Limb (tissue), 2 donors: Measurements from ENCODE around the gene KIAA0825.
A peak's percentile ranks its signal among the peaks of the same experiment; 100 is the strongest.

ENCODE experiments used
- DNase-seq, 2 donors: peaks; one replicate each; pipeline ENCODE4 v3.0.0-alpha.2; 2016; ENCODE audit errors: extremely low spot score in 2 of 2

The KIAA0825 gene, protein sequence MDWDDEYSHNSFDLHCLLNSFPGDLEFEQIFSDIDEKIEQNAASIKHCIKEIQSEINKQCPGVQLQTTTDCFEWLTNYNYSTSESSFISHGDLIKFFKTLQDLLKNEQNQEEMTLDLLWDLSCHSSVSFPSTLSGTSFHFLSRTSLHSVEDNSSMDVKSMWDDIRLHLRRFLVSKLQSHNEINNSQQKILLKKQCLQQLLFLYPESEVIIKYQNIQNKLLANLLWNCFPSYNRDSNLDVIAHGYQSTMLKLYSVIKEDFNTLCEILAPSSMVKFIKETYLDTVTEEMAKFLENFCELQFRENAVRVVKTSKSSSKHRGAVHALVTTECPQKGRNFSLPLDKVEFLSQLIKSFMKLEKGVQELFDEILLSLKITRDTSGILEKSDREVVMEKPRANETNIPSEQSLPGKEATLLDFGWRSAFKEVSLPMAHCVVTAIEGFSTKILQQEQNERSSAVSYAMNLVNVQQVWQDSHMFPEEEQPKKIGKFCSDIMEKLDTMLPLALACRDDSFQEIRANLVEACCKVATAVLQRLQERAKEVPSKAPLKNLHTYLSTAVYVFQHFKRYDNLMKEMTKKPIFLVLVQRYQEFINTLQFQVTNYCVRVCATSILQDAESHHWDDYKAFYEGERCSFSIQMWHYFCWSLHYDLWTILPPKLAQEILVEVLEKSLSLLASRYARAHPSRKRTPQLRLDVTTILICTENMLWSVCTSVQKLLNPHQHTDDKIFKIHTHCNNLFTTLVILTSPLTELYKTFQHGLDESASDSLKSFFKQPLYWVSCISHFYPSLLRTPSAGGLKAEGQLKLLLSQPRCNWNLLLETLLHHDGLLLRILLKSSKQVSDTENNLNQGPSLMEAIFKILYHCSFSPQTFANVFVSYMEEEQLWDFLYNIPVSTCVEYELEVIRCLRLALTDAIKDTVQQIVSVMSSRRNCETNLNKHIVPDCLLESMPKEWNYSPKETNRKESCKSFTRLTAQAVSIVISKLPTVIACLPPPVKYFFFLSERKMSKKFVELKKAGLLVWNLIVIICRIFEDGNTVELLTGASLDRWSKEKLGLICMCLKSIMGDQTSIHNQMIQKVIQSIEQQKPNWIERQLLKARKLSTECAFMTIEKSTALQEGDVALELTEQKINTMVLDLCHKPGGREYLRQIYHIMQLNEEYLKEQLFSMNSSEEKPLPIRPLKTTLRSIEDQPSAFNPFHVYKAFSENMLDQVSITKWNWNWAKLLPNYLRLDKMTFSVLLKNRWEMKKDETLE (N-terminal part only)

GRCh38 chr5:94618493-94619328, at the start of gene KIAA0825, which contains the start of gene SLF1:
TSS of gene KIAA0825 (minus strand) at chr5:94618604. CDS start at chr5:94537126, 81,478 bp downstream.
TSS of gene SLF1 (plus strand) at chr5:94618669. CDS start at chr5:94628811, 10,142 bp downstream.
- peak; percentile 93 to 95 for DNase-seq

- DNase-seq: no peak
These were observed 49.5 kb upstream of the KIAA0825 start for GRCh38 chr5:94667937-94668336.

GRCh38 chr5:94661086-94661485, 42.7 kb upstream of the KIAA0825 start:
- DNase-seq: no peak

GRCh38 chr5:94660506-94660905, 42.1 kb upstream of the KIAA0825 start:
- DNase-seq: no peak

- DNase-seq: no peak
These were observed 39.9 kb upstream of the KIAA0825 start for GRCh38 chr5:94658272-94658671.

GRCh38 chr5:94649874-94650273, 31.5 kb upstream of the KIAA0825 start:
- no peak for DNase-seq

DNA sequence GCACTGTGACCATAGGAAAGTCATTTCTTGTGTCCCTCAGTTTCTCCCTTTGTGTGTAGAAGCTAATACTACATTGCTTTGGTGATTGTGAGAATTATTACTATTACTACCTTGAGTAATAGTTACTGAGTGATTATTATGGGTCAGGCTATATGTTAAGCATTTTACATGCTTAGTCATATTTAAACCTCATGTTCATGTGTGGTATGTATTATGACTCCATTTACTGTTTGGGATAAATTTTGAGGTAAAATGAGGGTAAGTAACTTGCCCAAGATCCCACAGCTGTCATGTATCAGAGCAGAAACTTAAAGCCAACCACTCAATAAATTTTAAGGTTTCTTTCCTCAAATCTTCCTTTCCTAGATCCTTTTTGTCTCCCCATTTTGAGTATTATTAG, 28.4 kb upstream of the KIAA0825 start:
- DNase-seq: no peak

- no peak for DNase-seq
These were observed 26.6 kb upstream of the KIAA0825 start for GRCh38 chr5:94645053-94645452.

GRCh38 chr5:94640176-94640575, 21.8 kb upstream of the KIAA0825 start:
- no peak for DNase-seq

- DNase-seq: no peak
These were observed 13.6 kb upstream of the KIAA0825 start for GRCh38 chr5:94632024-94632423.

DNA sequence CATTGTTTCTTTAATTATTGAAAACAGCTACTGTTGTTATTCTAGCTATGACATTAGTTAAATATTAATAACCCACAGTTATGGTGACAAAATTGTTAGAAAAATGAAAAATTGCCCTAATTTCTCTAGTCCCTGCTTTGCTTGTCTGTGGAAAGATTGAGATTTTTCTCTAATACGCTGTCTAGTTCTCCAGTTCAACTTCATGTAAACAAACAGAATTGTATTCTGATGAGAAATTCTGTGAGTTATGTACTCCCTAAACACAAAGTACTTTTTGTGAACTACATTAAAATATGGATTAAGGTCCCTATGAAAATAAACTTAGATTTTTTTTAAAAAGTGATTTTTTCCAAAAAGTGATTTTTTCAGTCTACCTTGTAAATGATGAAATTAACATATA, 8.8 kb upstream of the KIAA0825 start:
- no peak for DNase-seq

- no peak for DNase-seq
These were observed 5.5 kb upstream of the KIAA0825 start for GRCh38 chr5:94623877-94624276.

- DNase-seq: no peak
These were observed 4.6 kb upstream of the KIAA0825 start for GRCh38 chr5:94623011-94623410.

- no peak for DNase-seq
These were observed 3.4 kb upstream of the KIAA0825 start for GRCh38 chr5:94621763-94622162.

GRCh38 chr5:94620256-94620655, 1.9 kb upstream of the KIAA0825 start:
- no peak for DNase-seq

- no peak for DNase-seq
These were observed 343 bp downstream of the KIAA0825 start for GRCh38 chr5:94618029-94618492.

GRCh38 chr5:94615862-94616261, 2.5 kb downstream of the KIAA0825 start:
- DNase-seq: no peak

GRCh38 chr5:94614156-94614805, 4.1 kb downstream of the KIAA0825 start:
- DNase-seq: no peak

DNA sequence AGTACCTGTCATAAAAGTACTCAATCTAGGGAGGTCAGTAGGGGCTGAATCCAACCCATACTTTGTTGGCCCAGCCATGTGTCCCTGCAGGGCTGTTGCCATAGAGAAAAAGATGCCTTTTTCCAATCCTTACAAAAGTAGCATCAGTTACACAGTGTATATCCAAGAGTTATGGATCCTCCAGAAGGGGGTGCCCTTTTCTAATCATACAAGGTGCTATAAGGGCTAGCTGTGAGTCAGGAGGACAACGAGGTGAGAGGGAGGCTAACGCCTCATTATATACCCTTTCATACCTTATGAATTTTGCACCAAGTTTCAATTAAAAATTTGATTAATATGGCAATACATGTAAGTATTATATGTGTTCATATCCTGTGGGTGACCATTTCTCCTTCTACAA, 4.8 kb downstream of the KIAA0825 start:
- DNase-seq: no peak

- DNase-seq: no peak
These were observed 23.0 kb downstream of the KIAA0825 start for GRCh38 chr5:94595281-94595840.
